Smooth muscle cell (in vitro differentiated cells): ENCODE results near the gene TMEM38A. TPM values are rescaled to one million over a fixed set of nuclear protein-coding genes. Genes with fewer than 3 reads are reported as not detected.

ENCODE experiments used
- DNase-seq: peaks from one replicate; lab custom pipeline; 2025; ENCODE audit not compliant: unreplicated experiment; lab: John Stamatoyannopoulos, UW
- H2AFZ ChIP-seq: fragments of 200-600 bp; sonication (generic); 2 replicates; pipeline ENCODE4 v1.6.0; 2016; ENCODE audit warnings: antibody characterized with exemption, low read depth, mild to moderate bottlenecking
- H3F3A ChIP-seq: fragments of 200-600 bp; sonication (generic); 2 replicates; pipeline ENCODE4 v1.6.0; 2017; ENCODE audit warnings: antibody characterized with exemption, low read depth
- H3K27ac ChIP-seq: fragments of 200-600 bp; sonication (generic); 2 replicates; pipeline ENCODE4 v1.5.1; 2016; ENCODE audit warnings: low read depth, mild to moderate bottlenecking
- H3K27me3 ChIP-seq: fragments of 200-600 bp; sonication (generic); 2 replicates; pipeline ENCODE4 v1.6.1; 2016; ENCODE audit warnings: low read depth, mild to moderate bottlenecking
- H3K36me3 ChIP-seq: fragments of 200-600 bp; sonication (generic); 2 replicates; pipeline ENCODE4 v1.5.1; 2016; ENCODE audit warnings: low read depth
- H3K4me1 ChIP-seq: fragments of 200-600 bp; sonication (generic); 2 replicates; pipeline ENCODE4 v1.5.1; 2016; ENCODE audit warnings: low read depth
- H3K4me2 ChIP-seq: fragments of 200-600 bp; sonication (generic); 2 replicates; pipeline ENCODE4 v1.6.0; 2016; ENCODE audit warnings: mild to moderate bottlenecking
- H3K4me3 ChIP-seq: fragments of 200-600 bp; sonication (generic); 2 replicates; pipeline ENCODE4 v1.5.1; 2016; ENCODE audit warnings: mild to moderate bottlenecking
- H3K79me2 ChIP-seq: fragments of 200-600 bp; sonication (generic); 2 replicates; pipeline ENCODE4 v1.6.0; 2016; ENCODE audit warnings: low read depth, mild to moderate bottlenecking
- H3K9ac ChIP-seq: fragments of 200-600 bp; sonication (generic); 2 replicates; pipeline ENCODE4 v1.6.0; 2016; ENCODE audit warnings: low read depth
- H3K9me3 ChIP-seq: fragments of 200-600 bp; sonication (generic); replicated peaks from 2 replicates; pipeline ENCODE4 v1.5.1; 2016; ENCODE audit warnings: low read depth
- H4K20me1 ChIP-seq: fragments of 200-600 bp; sonication (generic); 2 replicates; pipeline ENCODE4 v1.6.0; 2016; ENCODE audit warnings: low read depth
- WGBS: methylation state at CpG from one replicate; pipeline ENCODE4 v1.1.7; 2016; ENCODE audit warnings: low lambda C conversion rate; 5-methylcytosine and 5-hydroxymethylcytosine counted together
- polyA plus RNA-seq: library from polyadenylated mRNA; unstranded; fragments of >200 nt; fragmentation: Nextera tagmentation; extraction: Ambion mirVana; gene quantifications from 2 replicates; pipeline ENCODE4 v1.2.1, GENCODE V29; 2016
- total RNA-seq: library from RNA; depleted of rRNA; stranded (reverse); fragments of >200 nt; gene quantifications from 2 replicates; pipeline ENCODE4 v1.2.3, GENCODE V29; 2014
- TF ChIP-seq, protein P1 (sequence below): fragments of 200-600 bp; sonication (generic); IDR thresholded peaks from 2 replicates; pipeline ENCODE4 v1.5.1; 2017; ENCODE audit warnings: borderline replicate concordance, mild to moderate bottlenecking, antibody characterized with exemption; ENCODE audit not compliant: insufficient read depth, poor library complexity, severe bottlenecking

TMEM38A gene, protein sequence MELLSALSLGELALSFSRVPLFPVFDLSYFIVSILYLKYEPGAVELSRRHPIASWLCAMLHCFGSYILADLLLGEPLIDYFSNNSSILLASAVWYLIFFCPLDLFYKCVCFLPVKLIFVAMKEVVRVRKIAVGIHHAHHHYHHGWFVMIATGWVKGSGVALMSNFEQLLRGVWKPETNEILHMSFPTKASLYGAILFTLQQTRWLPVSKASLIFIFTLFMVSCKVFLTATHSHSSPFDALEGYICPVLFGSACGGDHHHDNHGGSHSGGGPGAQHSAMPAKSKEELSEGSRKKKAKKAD
- total RNA-seq (0.45 and 0.81 TPM in 2 replicates), polyA plus RNA-seq (0.53 and 1.5 TPM in 2 replicates)

DNA sequence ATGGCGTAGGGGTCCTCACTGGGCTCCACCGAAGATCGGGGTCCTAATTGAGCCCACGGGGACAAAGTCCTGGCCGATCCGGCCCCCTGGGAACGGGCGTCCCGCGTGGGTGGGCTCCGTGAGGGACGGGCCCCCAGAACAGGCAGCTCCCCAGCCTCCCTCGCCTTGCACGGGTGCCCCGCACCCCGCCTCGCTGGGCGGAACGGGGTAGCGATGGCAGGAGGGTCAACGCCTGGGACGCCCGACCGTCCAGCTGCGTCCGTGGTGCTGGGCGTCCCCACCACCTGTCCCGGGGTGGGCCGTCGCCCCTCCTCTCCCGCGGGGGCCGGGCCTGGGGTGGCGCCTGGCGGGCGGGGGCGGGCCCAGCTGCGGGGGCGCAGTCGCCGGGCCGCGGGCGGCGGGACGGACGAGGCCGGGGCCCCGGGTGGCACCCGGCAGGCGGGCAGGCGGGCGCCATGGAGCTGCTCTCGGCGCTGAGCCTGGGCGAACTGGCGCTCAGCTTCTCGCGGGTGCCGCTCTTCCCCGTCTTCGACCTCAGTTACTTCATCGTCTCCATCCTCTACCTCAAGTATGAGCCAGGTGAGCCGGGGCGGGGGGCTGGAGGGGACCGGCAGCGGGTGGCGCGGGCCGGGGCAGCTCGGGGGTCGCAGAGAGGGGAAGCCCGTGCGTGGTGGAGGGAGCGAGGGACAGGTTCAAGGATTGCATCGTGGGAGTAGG is at the start of gene TMEM38A:
Gene TMEM38A, plus strand, starts transcription at position 377 of the 717 bp plus-strand sequence. Its CDS starts 79 bp downstream, at position 456.
- peak; percentile 33 for DNase-seq
- Histone ChIP-seq H3K27ac (peak within 1 kb of the TSS; percentile 76), H3K79me2 (peaks cover 29% of the 10 kb centered on the region), H3K36me3 (no peaks in the 10 kb centered on the region), H3K4me3 (peak within 1 kb of the TSS; percentile 66), H3K9me3 (no peaks in the 10 kb centered on the region), H3K9ac (peak within 1 kb of the TSS; percentile 69), H3K4me2 (peak within 1 kb of the TSS; percentile 99), H4K20me1 (peaks cover 29% of the 10 kb centered on the region), H2AFZ (peak within 1 kb of the TSS; percentile 97), H3K4me1 (peaks cover 8% of the 10 kb centered on the region), H3F3A (no peaks in the 10 kb centered on the region), H3K27me3 (no peaks in the 10 kb centered on the region)
- TF ChIP-seq, protein P1, sequence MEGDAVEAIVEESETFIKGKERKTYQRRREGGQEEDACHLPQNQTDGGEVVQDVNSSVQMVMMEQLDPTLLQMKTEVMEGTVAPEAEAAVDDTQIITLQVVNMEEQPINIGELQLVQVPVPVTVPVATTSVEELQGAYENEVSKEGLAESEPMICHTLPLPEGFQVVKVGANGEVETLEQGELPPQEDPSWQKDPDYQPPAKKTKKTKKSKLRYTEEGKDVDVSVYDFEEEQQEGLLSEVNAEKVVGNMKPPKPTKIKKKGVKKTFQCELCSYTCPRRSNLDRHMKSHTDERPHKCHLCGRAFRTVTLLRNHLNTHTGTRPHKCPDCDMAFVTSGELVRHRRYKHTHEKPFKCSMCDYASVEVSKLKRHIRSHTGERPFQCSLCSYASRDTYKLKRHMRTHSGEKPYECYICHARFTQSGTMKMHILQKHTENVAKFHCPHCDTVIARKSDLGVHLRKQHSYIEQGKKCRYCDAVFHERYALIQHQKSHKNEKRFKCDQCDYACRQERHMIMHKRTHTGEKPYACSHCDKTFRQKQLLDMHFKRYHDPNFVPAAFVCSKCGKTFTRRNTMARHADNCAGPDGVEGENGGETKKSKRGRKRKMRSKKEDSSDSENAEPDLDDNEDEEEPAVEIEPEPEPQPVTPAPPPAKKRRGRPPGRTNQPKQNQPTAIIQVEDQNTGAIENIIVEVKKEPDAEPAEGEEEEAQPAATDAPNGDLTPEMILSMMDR: no peak
- WGBS: 5% methylated on average over 15 of the region's 76 CpGs

DNA sequence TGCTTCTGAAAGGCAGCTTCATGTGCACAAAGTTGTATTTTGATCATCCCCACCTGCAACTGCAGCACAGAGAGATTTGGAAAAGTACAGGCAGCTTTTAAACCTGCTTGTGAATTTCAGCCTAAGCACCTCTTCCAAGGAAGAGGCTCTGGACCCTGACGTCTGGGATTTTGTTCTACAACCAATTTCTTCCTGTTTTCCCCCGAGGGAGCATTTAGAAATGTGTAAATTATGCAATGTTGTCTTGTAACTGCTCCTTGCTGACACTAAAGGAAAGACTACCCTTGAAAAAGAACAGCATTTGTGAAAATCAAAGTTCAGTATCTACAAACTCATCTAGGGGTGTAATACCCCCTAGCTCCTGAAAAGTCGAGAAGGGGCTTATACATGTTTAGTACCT is 48.3 kb upstream of the TMEM38A start:
- H4K20me1 ChIP-seq: peaks cover 100% of the 10 kb centered on the region
- H3K4me2 ChIP-seq: no peak overlapping the region
- H3K9me3 ChIP-seq: no peaks in the 10 kb centered on the region
- TF ChIP-seq, protein P1: no peak
- H3K27ac ChIP-seq: no peak overlapping the region
- H3K79me2 ChIP-seq: peaks cover 92% of the 10 kb centered on the region
- H3K4me1 ChIP-seq: no peaks in the 10 kb centered on the region
- H3K4me3 ChIP-seq: no peak overlapping the region
- 71% methylated on average over 3 of the region's 3 CpGs for WGBS
- no peaks in the 10 kb centered on the region for H3K36me3 ChIP-seq
- no peaks in the 10 kb centered on the region for H3K27me3 ChIP-seq
- H3F3A ChIP-seq: no peaks in the 10 kb centered on the region
- no peak overlapping the region for H3K9ac ChIP-seq
- no peak overlapping the region for H2AFZ ChIP-seq
- DNase-seq: no peak

DNA sequence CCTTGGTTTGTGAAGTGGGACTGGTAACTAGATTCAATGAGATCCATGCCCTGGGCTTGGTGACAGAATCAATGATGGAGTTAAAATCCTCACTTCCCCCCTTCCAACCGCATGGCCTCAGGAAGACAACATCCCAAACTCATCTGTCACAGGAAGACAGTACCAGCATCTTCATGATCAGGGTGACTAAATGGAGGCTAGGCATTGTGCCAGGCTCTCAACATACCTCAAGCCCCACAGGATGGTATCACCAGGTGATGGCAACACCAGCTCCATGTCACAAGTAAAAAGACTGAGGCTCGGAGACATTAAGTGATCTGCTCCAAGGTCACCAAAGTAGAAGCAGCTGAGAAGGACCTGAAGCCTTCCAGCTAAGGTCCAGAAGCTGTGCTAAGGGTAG is 47.1 kb upstream of the TMEM38A start:
- H3K36me3 ChIP-seq: no peaks in the 10 kb centered on the region

More for the DNA sequence above, 47.1 kb upstream of the TMEM38A start:
- Histone ChIP-seq H3K79me2 (peaks cover 98% of the 10 kb centered on the region), H3K27me3 (no peaks in the 10 kb centered on the region), H3K9ac (no peak overlapping the region), H3K4me1 (no peaks in the 10 kb centered on the region), H3K4me2 (no peak overlapping the region), H3K4me3 (no peak overlapping the region), H4K20me1 (peaks cover 100% of the 10 kb centered on the region), H2AFZ (no peak overlapping the region), H3K27ac (no peak overlapping the region), H3K9me3 (no peaks in the 10 kb centered on the region), H3F3A (no peaks in the 10 kb centered on the region)
- no peak for DNase-seq
- WGBS: 93% methylated on average over 2 of the region's 2 CpGs
- TF ChIP-seq, protein P1: no peak
